Stomach (tissue), 9 donors: ENCODE results near the gene C14orf180. TPM values are rescaled to one million over a fixed set of nuclear protein-coding genes. Genes with fewer than 3 reads are reported as not detected.

Source experiments
- DNase-seq, 2 donors: peaks; one replicate each; pipeline versions ENCODE4 v3.0.0 to v3.0.0-alpha.2; 2013 to 2019
- H3K27ac ChIP-seq, 5 donors: fragments of 200-600 bp in 4 of 5; sonication (generic) in 4 of 5; one replicate each; pipeline ENCODE4 v1.5.1; 2013 to 2019; ENCODE audit warnings: mild to moderate bottlenecking in 1 of 5, moderate library complexity in 1 of 5
- H3K27me3 ChIP-seq, 3 donors: fragments of 200-600 bp; sonication (generic); one replicate each; pipeline ENCODE4 v1.5.1; 2017 to 2019; ENCODE audit warnings: mixed run types in 1 of 3
- H3K36me3 ChIP-seq, 4 donors: fragments of 200-600 bp; sonication (generic); 1 replicate in 3 of 4; 2 replicates in 1 of 4; pipeline ENCODE4 v1.5.1; 2016 to 2019
- H3K4me1 ChIP-seq, 4 donors: fragments of 200-600 bp; sonication (generic); one replicate each; pipeline ENCODE4 v1.5.1; 2016 to 2019
- H3K4me3 ChIP-seq, 4 donors: fragments of 200-600 bp; sonication (generic) in 3 of 4; one replicate each; pipeline ENCODE4 v1.5.1; 2016 to 2019; ENCODE audit warnings: mild to moderate bottlenecking in 1 of 4
- H3K9me3 ChIP-seq, 4 donors: fragments of 200-600 bp; sonication (generic); one replicate each; pipeline ENCODE4 v1.5.1; 2016 to 2019
- EP300 ChIP-seq: sonication (generic); formaldehyde crosslinking; IDR thresholded peaks from one replicate; pipeline ENCODE4 v1.6.1; 2017; ENCODE audit warnings: antibody characterized with exemption
- POLR2A ChIP-seq, 4 donors: fragments of 450-650 bp; IDR thresholded peaks; one replicate each; pipeline ENCODE4 v1.6.1; 2016; ENCODE audit warnings: antibody characterized with exemption in 4 of 4, control low read depth in 2 of 4, mild to moderate bottlenecking in 1 of 4, moderate library complexity in 1 of 4
- POLR2AphosphoS5 ChIP-seq, 3 donors: sonication (generic); formaldehyde crosslinking; IDR thresholded peaks; one replicate each; pipeline ENCODE4 v1.6.1; 2016; ENCODE audit warnings: antibody characterized with exemption in 3 of 3
- WGBS, 5 donors: extraction: QIAGEN DNeasy Blood & Tissue Kit in 3 of 5; methylation state at CpG; one replicate each; pipeline versions ENCODE4 v1.1.5 to v1.1.7; 2013 to 2018; 5-methylcytosine and 5-hydroxymethylcytosine counted together
- intact Hi-C: fragments of 100-400 bp; cut with DNase I; formaldehyde crosslinking; loops from one replicate; pipeline ENCODE4 v1.15.1; 2023; ENCODE audit warnings: low total_unique reads
- polyA plus RNA-seq, 3 donors: library from polyadenylated mRNA; stranded (reverse); fragments of 200-250 nt; gene quantifications; one replicate each; pipeline ENCODE4 v1.2.3, GENCODE V29; 2013
- total RNA-seq, 5 donors: library from RNA; depleted of rRNA; stranded (reverse); fragments of >200 nt; gene quantifications; one replicate each; pipeline versions ENCODE4 v1.1.0 to v1.2.3, GENCODE V29; 2014 to 2016
- TF ChIP-seq, protein P1 (sequence below), 7 experiments: fragments of 450-650 bp in 4 of 7; fragments of 200-600 bp in 3 of 7; sonication (generic) in 3 of 7; IDR thresholded peaks; one replicate each; pipeline ENCODE4 v1.5.1; 2016 to 2019; ENCODE audit warnings: antibody characterized with exemption in 7 of 7, control low read depth in 2 of 7, mild to moderate bottlenecking in 1 of 7
- donor health status: healthy with polysubstance abuse.
- donor health status: Bipolar disorder and iron deficiency.
- donor health status: healthy.

The C14orf180 gene
- total and polyA plus RNA-seq, 8 donors: 0.31 to 3.8 (median 0.45) TPM; not detected in 1

DNA sequence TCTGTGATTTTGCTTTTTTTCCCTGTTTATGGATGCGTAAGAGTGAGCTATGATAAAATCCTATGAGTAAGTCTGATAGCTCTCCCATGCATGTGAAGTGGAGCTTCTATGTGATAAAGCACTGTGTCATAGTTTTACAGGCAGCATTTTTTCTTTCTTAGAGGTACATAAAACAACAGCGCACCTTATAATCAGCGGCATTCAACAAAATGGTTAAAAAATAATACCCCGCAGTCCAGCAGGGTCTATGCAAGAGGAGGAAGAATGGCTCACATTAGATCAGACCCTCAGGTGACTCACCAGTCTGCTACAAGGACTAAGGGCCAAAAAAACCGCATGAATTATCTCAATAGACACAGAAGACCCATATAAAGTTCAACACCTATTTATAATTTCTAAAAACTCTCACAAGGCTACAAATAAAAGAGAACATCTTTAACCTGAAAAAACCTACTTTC, 58.0 kb downstream of the C14orf180 start:
- TF ChIP-seq EP300: no peak
- TF ChIP-seq POLR2A (IDR thresholded peaks at IDR 0.05): no peak
- no peak for TF ChIP-seq POLR2AphosphoS5 (IDR thresholded peaks at IDR 0.05)
- TF ChIP-seq, protein P1, sequence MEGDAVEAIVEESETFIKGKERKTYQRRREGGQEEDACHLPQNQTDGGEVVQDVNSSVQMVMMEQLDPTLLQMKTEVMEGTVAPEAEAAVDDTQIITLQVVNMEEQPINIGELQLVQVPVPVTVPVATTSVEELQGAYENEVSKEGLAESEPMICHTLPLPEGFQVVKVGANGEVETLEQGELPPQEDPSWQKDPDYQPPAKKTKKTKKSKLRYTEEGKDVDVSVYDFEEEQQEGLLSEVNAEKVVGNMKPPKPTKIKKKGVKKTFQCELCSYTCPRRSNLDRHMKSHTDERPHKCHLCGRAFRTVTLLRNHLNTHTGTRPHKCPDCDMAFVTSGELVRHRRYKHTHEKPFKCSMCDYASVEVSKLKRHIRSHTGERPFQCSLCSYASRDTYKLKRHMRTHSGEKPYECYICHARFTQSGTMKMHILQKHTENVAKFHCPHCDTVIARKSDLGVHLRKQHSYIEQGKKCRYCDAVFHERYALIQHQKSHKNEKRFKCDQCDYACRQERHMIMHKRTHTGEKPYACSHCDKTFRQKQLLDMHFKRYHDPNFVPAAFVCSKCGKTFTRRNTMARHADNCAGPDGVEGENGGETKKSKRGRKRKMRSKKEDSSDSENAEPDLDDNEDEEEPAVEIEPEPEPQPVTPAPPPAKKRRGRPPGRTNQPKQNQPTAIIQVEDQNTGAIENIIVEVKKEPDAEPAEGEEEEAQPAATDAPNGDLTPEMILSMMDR (IDR thresholded peaks at IDR 0.05): no peak
- no peak for DNase-seq
- Histone ChIP-seq H3K4me1 (peaks cover 0 to 7% (median 6%) of the 10 kb centered on the region in 4 donors), H3K27me3 (peaks cover 0 to 81% (median 35%) of the 10 kb centered on the region in 3 donors), H3K27ac (no peak overlapping the region), H3K36me3 (no peaks in the 10 kb centered on the region), H3K9me3 (no peaks in the 10 kb centered on the region), H3K4me3 (no peak overlapping the region)
- WGBS, 5 donors: 62 to 75% (median 71%) methylated on average over 5 of the region's 5 CpGs
- intact Hi-C loops: no loop called here

DNA sequence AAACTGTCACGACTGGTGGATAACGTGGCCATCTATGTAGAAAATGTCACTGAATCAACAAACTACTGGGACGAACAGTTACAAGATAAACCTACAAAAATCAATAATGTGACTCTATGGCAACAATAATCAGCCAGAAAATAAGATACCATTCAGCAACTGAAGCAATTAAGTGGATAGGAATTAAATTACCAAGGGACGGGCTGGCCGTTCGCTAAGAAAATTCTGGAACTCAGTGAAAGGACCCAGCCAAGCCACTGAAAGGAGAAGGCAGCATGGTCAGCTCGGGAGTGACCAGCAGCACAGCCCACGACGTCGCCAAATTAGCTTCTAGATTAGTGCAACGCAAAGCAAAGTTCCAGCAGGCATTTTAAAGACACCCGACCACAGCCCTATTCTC, 58.6 kb downstream of the C14orf180 start:
- DNase-seq: no peak
- Histone ChIP-seq H3K4me3 (no peak overlapping the region), H3K36me3 (no peaks in the 10 kb centered on the region), H3K27ac (no peak overlapping the region), H3K9me3 (no peaks in the 10 kb centered on the region), H3K4me1 (peaks cover 0 to 7% (median 6%) of the 10 kb centered on the region in 4 donors), H3K27me3 (peaks cover 0 to 80% (median 35%) of the 10 kb centered on the region in 3 donors)
- TF ChIP-seq, protein P1 (IDR thresholded peaks at IDR 0.05): no peak
- TF ChIP-seq POLR2A (IDR thresholded peaks at IDR 0.05) (no peak), POLR2AphosphoS5 (IDR thresholded peaks at IDR 0.05) (no peak), EP300 (no peak)
- WGBS, 5 donors: 12 to 31% (median 24%) methylated on average over 12 of the region's 12 CpGs
- intact Hi-C loops: no loop called here

DNA sequence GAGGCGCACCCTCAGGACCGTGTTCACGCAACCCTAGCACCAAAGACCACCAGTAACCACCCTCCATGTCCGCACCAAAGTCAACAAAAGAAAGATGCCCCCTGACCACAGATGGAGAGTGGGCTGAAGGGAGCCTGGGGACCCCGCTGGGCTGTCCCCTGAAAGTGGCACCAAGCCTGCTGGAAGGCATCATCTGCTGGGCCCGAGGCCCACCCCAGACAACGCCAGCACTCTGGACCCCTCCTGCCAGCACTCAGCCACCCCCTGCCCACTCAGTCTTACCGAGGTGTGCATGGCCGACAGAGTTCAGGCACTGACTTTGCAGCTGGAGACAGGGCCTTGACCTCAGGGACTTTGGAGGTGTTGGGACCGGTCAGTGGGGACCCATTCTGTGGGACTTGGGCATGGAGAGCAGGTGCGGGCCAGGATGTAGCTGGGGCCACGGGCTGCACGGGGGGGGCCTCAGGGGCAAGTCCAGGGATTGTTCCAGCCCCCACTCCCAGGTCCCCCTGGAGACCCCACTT, 59.4 kb downstream of the C14orf180 start:
- peaks cover 0 to 79% (median 35%) of the 10 kb centered on the region in 3 donors for H3K27me3 ChIP-seq
- no peaks in the 10 kb centered on the region for H3K36me3 ChIP-seq
- peaks cover 0 to 7% (median 6%) of the 10 kb centered on the region in 4 donors for H3K4me1 ChIP-seq
- H3K9me3 ChIP-seq: no peaks in the 10 kb centered on the region
- H3K27ac ChIP-seq: no peak overlapping the region
- no peak for DNase-seq
- no peak overlapping the region for H3K4me3 ChIP-seq
- TF ChIP-seq EP300: no peak
- intact Hi-C loops: no loop called here
- whole genome bisulfite sequencing, 5 donors: 56 to 76% (median 69%) methylated on average over 10 to 13 of the region's 13 CpGs

DNA sequence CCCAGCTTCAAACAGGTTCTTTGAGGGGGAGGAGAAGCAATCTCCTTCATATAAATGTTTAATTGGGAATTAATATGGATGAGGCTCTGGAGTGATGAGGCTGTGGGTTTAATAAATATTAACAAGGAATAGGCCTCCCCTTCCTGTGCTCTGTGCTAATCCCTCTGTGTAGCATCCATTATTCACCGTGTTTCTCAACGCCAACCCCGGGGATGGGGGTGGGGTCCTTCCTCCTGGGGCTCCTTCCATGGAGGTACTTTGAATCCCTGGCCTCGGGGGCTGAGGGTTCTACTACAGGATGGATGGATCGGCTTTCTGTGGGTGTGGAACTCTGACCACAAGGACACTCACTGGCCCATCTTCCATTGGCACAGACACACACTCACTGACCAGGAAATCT, 59.9 kb downstream of the C14orf180 start:
- H3K4me1 ChIP-seq: peaks cover 0 to 7% (median 6%) of the 10 kb centered on the region in 4 donors
- no peak for DNase-seq
- H3K9me3 ChIP-seq: no peaks in the 10 kb centered on the region
- peaks cover 0 to 74% (median 35%) of the 10 kb centered on the region in 3 donors for H3K27me3 ChIP-seq
- intact Hi-C loops: no loop called here
- TF ChIP-seq EP300: no peak
- TF ChIP-seq, protein P1 (IDR thresholded peaks at IDR 0.05): no peak
- no peak for TF ChIP-seq POLR2AphosphoS5 (IDR thresholded peaks at IDR 0.05)
- TF ChIP-seq POLR2A (IDR thresholded peaks at IDR 0.05): no peak
- 46 to 56% (median 49%) methylated on average over 4 to 5 of the region's 5 CpGs for WGBS, 5 donors
- no peaks in the 10 kb centered on the region for H3K36me3 ChIP-seq
- no peak overlapping the region for H3K27ac ChIP-seq
- H3K4me3 ChIP-seq: no peak overlapping the region

Other genes with a start within 250 kb of the C14orf180 start
- gene TMEM179, start 25.0 kb downstream of the C14orf180 start, total RNA-seq: 1 to 10 TPM in 1 of 5 donors, under 1 TPM in 2, not detected in 2; 0.58 to 4.6 (median 0.92) TPM
- gene TMEM179, start 25.0 kb downstream of the C14orf180 start, polyA plus RNA-seq: 1 to 10 TPM in 1 of 3 donors, under 1 TPM in 1, not detected in 1; 0.87 to 1.4 TPM
- 100 to 1,000 TPM in 4 of 5 donors, 10 to 100 TPM in 1; 45.9 to 385 (median 184) TPM for gene INF2, start 109.9 kb downstream of the C14orf180 start, total RNA-seq
- 100 to 1,000 TPM in 1 of 3 donors, 10 to 100 TPM in 2; 74.7 to 113 (median 90.3) TPM for gene INF2, start 109.9 kb downstream of the C14orf180 start, polyA plus RNA-seq
- 10 to 100 TPM in 1 of 5 donors, 1 to 10 TPM in 3, not detected in 1; 7.0 to 59.4 (median 7.6) TPM for gene ADSS1, start 144.5 kb downstream of the C14orf180 start, total RNA-seq
- gene ADSS1, start 144.5 kb downstream of the C14orf180 start, polyA plus RNA-seq: 10 to 100 TPM; 12.3 to 16.7 (median 14.5) TPM
- gene SIVA1, start 173.4 kb downstream of the C14orf180 start, total RNA-seq: 100 to 1,000 TPM in 4 of 5 donors, 10 to 100 TPM in 1; 73.3 to 366 (median 252) TPM
- 100 to 1,000 TPM; 200 to 247 (median 213) TPM for gene SIVA1, start 173.4 kb downstream of the C14orf180 start, polyA plus RNA-seq
- gene AKT1, start 216.0 kb downstream of the C14orf180 start, total RNA-seq: 100 to 1,000 TPM in 4 of 5 donors, 10 to 100 TPM in 1; 85.2 to 292 (median 119) TPM
- gene AKT1, start 216.0 kb downstream of the C14orf180 start, polyA plus RNA-seq: 100 to 1,000 TPM; 100 to 123 (median 107) TPM
- gene ZBTB42, start 221.3 kb downstream of the C14orf180 start, total RNA-seq: 10 to 100 TPM in 3 of 5 donors, 1 to 10 TPM in 2; 4.7 to 59.7 (median 13.2) TPM
- gene ZBTB42, start 221.3 kb downstream of the C14orf180 start, polyA plus RNA-seq: 1 to 10 TPM; 4.6 to 7.9 (median 5.5) TPM